Measurements from ENCODE around the gene LRRC4.

LRRC4 gene

GRCh38 chr7:128065872-128066271, 34.6 kb upstream of the LRRC4 start:
- Histone ChIP-seq H4K91ac (ENCODE audit: low read length) (no peak overlapping the region), H2BK5ac (ENCODE audit: low read depth, low read length, poor library complexity, severe bottlenecking) (no peak overlapping the region), H3K36me3 (ENCODE audit: control insufficient read depth in 1 of 2, insufficient read depth in 2 of 2, low read depth in 1 of 2, low read length in 2 of 2) (peaks cover 15 to 34% of the 10 kb centered on the region in 2 experiments), H2BK120ac (ENCODE audit: low read depth, low read length) (no peak overlapping the region), H3K27me3 (ENCODE audit: control insufficient read depth in 1 of 2, insufficient read depth in 1 of 2, low read length in 2 of 2) (no peaks in the 10 kb centered on the region), H2BK12ac (ENCODE audit: low read length in 2 of 2) (no peak overlapping the region), H3K27ac (ENCODE audit: low read length, poor library complexity, severe bottlenecking) (no peak overlapping the region), H3K9me3 (ENCODE audit: control insufficient read depth, low read length) (no peaks in the 10 kb centered on the region), H3K4me2 (ENCODE audit: low read length, poor library complexity, severe bottlenecking) (no peak overlapping the region), H3K4me3 (ENCODE audit: insufficient read depth in 1 of 2, low read depth in 1 of 2, low read length in 2 of 2) (no peak overlapping the region), H3K9ac (ENCODE audit: low read length) (no peak overlapping the region), H2AK5ac (ENCODE audit: low read length, severe bottlenecking) (no peak overlapping the region), H2AFZ (ENCODE audit: low read depth, low read length) (no peak overlapping the region), H4K8ac (ENCODE audit: low read length) (no peak overlapping the region), H3K79me1 (replicated peaks; ENCODE audit: low read length, poor library complexity, severe bottlenecking) (peaks cover 39% of the 10 kb centered on the region), H3K4me1 (ENCODE audit: control insufficient read depth, insufficient read depth, low read depth, low read length) (peaks cover 26% of the 10 kb centered on the region), H2BK15ac (ENCODE audit: low read depth, poor library complexity, severe bottlenecking) (no peak overlapping the region), H3K14ac (ENCODE audit: low read length in 2 of 2) (no peak overlapping the region), H3K23ac (ENCODE audit: low read length in 2 of 2) (no peak overlapping the region), H3K4ac (ENCODE audit: low read depth in 1 of 2, low read length in 2 of 2) (no peak overlapping the region), H3K18ac (ENCODE audit: low read depth in 1 of 2, low read length in 2 of 2) (no peak overlapping the region)
- peak; percentile 37 for DNase-seq
- WGBS = 70% methylated on average over 7 of the region's 7 CpGs

GRCh38 chr7:128063088-128063487, 31.9 kb upstream of the LRRC4 start:
- Histone ChIP-seq H3K9ac (ENCODE audit: low read length) (no peak overlapping the region), H3K4me2 (ENCODE audit: low read length, poor library complexity, severe bottlenecking) (no peak overlapping the region), H3K18ac (ENCODE audit: low read depth in 1 of 2, low read length in 2 of 2) (no peak overlapping the region), H3K4ac (ENCODE audit: low read depth in 1 of 2, low read length in 2 of 2) (no peak overlapping the region), H3K9me3 (ENCODE audit: control insufficient read depth, low read length) (no peaks in the 10 kb centered on the region), H3K27me3 (ENCODE audit: control insufficient read depth in 1 of 2, insufficient read depth in 1 of 2, low read length in 2 of 2) (no peaks in the 10 kb centered on the region), H4K8ac (ENCODE audit: low read length) (no peak overlapping the region), H3K4me1 (ENCODE audit: control insufficient read depth, insufficient read depth, low read depth, low read length) (peaks cover 27% of the 10 kb centered on the region), H3K14ac (ENCODE audit: low read length in 2 of 2) (peak overlapping the region in 1 of 2 experiments; percentile 78), H2BK120ac (ENCODE audit: low read depth, low read length) (no peak overlapping the region), H3K79me1 (replicated peaks; ENCODE audit: low read length, poor library complexity, severe bottlenecking) (peaks cover 41% of the 10 kb centered on the region), H2BK5ac (ENCODE audit: low read depth, low read length, poor library complexity, severe bottlenecking) (no peak overlapping the region), H2AFZ (ENCODE audit: low read depth, low read length) (no peak overlapping the region), H2BK15ac (ENCODE audit: low read depth, poor library complexity, severe bottlenecking) (no peak overlapping the region), H4K91ac (ENCODE audit: low read length) (no peak overlapping the region), H2BK12ac (ENCODE audit: low read length in 2 of 2) (no peak overlapping the region), H3K36me3 (ENCODE audit: control insufficient read depth in 1 of 2, insufficient read depth in 2 of 2, low read depth in 1 of 2, low read length in 2 of 2) (peaks cover 21 to 24% of the 10 kb centered on the region in 2 experiments), H3K4me3 (ENCODE audit: insufficient read depth in 1 of 2, low read depth in 1 of 2, low read length in 2 of 2) (no peak overlapping the region), H3K23ac (ENCODE audit: low read length in 2 of 2) (peak overlapping the region in 1 of 2 experiments; percentile 46), H2AK5ac (ENCODE audit: low read length, severe bottlenecking) (no peak overlapping the region), H3K27ac (ENCODE audit: low read length, poor library complexity, severe bottlenecking) (no peak overlapping the region)
- no peak for DNase-seq
- 76% methylated on average over 5 of the region's 8 CpGs for WGBS

- Histone ChIP-seq H4K8ac (ENCODE audit: low read length) (no peak overlapping the region), H2BK12ac (ENCODE audit: low read length in 2 of 2) (no peak overlapping the region), H3K36me3 (ENCODE audit: control insufficient read depth in 1 of 2, insufficient read depth in 2 of 2, low read depth in 1 of 2, low read length in 2 of 2) (peaks cover 4 to 26% of the 10 kb centered on the region in 2 experiments), H2AFZ (ENCODE audit: low read depth, low read length) (no peak overlapping the region), H2AK5ac (ENCODE audit: low read length, severe bottlenecking) (no peak overlapping the region), H2BK5ac (ENCODE audit: low read depth, low read length, poor library complexity, severe bottlenecking) (no peak overlapping the region), H4K91ac (ENCODE audit: low read length) (no peak overlapping the region), H3K4me1 (ENCODE audit: control insufficient read depth, insufficient read depth, low read depth, low read length) (peaks cover 27% of the 10 kb centered on the region), H3K9me3 (ENCODE audit: control insufficient read depth, low read length) (no peaks in the 10 kb centered on the region), H3K4me2 (ENCODE audit: low read length, poor library complexity, severe bottlenecking) (no peak overlapping the region), H3K9ac (ENCODE audit: low read length) (no peak overlapping the region), H3K14ac (ENCODE audit: low read length in 2 of 2) (no peak overlapping the region), H2BK120ac (ENCODE audit: low read depth, low read length) (no peak overlapping the region), H2BK15ac (ENCODE audit: low read depth, poor library complexity, severe bottlenecking) (no peak overlapping the region), H3K4ac (ENCODE audit: low read depth in 1 of 2, low read length in 2 of 2) (no peak overlapping the region), H3K27me3 (ENCODE audit: control insufficient read depth in 1 of 2, insufficient read depth in 1 of 2, low read length in 2 of 2) (no peaks in the 10 kb centered on the region), H3K18ac (ENCODE audit: low read depth in 1 of 2, low read length in 2 of 2) (no peak overlapping the region), H3K79me1 (replicated peaks; ENCODE audit: low read length, poor library complexity, severe bottlenecking) (peaks cover 34% of the 10 kb centered on the region), H3K27ac (ENCODE audit: low read length, poor library complexity, severe bottlenecking) (no peak overlapping the region), H3K23ac (ENCODE audit: low read length in 2 of 2) (no peak overlapping the region), H3K4me3 (ENCODE audit: insufficient read depth in 1 of 2, low read depth in 1 of 2, low read length in 2 of 2) (no peak overlapping the region)
- WGBS = 88% methylated on average over 3 of the region's 3 CpGs
- DNase-seq = no peak
Measured at GRCh38 chr7:128060018-128060417, 28.8 kb upstream of the LRRC4 start.

GRCh38 chr7:128059143-128059988, 28.1 kb upstream of the LRRC4 start:
- no peaks in the 10 kb centered on the region for H3K9me3 ChIP-seq (ENCODE audit: control insufficient read depth, low read length)
- no peak overlapping the region for H2BK120ac ChIP-seq (ENCODE audit: low read depth, low read length)
- peaks cover 4 to 30% of the 10 kb centered on the region in 2 experiments for H3K36me3 ChIP-seq (ENCODE audit: control insufficient read depth in 1 of 2, insufficient read depth in 2 of 2, low read depth in 1 of 2, low read length in 2 of 2)
- H2AK5ac ChIP-seq (ENCODE audit: low read length, severe bottlenecking) = no peak overlapping the region
- H3K14ac ChIP-seq (ENCODE audit: low read length in 2 of 2) = no peak overlapping the region
- no peak overlapping the region for H3K23ac ChIP-seq (ENCODE audit: low read length in 2 of 2)
- no peak overlapping the region for H2AFZ ChIP-seq (ENCODE audit: low read depth, low read length)
- no peak overlapping the region for H4K8ac ChIP-seq (ENCODE audit: low read length)
- H4K91ac ChIP-seq (ENCODE audit: low read length) = no peak overlapping the region
- 98% methylated on average over 7 of the region's 7 CpGs for WGBS
- no peak for DNase-seq
- H3K9ac ChIP-seq (ENCODE audit: low read length) = no peak overlapping the region
- H3K27ac ChIP-seq (ENCODE audit: low read length, poor library complexity, severe bottlenecking) = no peak overlapping the region
- H3K4me2 ChIP-seq (ENCODE audit: low read length, poor library complexity, severe bottlenecking) = no peak overlapping the region
- peaks cover 28% of the 10 kb centered on the region for H3K4me1 ChIP-seq (ENCODE audit: control insufficient read depth, insufficient read depth, low read depth, low read length)
- no peak overlapping the region for H3K18ac ChIP-seq (ENCODE audit: low read depth in 1 of 2, low read length in 2 of 2)
- H3K27me3 ChIP-seq (ENCODE audit: control insufficient read depth in 1 of 2, insufficient read depth in 1 of 2, low read length in 2 of 2) = no peaks in the 10 kb centered on the region
- H3K4ac ChIP-seq (ENCODE audit: low read depth in 1 of 2, low read length in 2 of 2) = no peak overlapping the region
- H3K79me1 ChIP-seq (replicated peaks; ENCODE audit: low read length, poor library complexity, severe bottlenecking) = peaks cover 34% of the 10 kb centered on the region
- H2BK5ac ChIP-seq (ENCODE audit: low read depth, low read length, poor library complexity, severe bottlenecking) = no peak overlapping the region
- H2BK12ac ChIP-seq (ENCODE audit: low read length in 2 of 2) = no peak overlapping the region
- no peak overlapping the region for H3K4me3 ChIP-seq (ENCODE audit: insufficient read depth in 1 of 2, low read depth in 1 of 2, low read length in 2 of 2)
- H2BK15ac ChIP-seq (ENCODE audit: low read depth, poor library complexity, severe bottlenecking) = no peak overlapping the region

Data from mesenchymal stem cell (in vitro differentiated cells and primary cell).